B cell (primary cell): ENCODE data around the gene DSCAML1. TPM values are rescaled to one million over a fixed set of nuclear protein-coding genes. Genes with fewer than 3 reads are reported as not detected.

Source experiments
- ATAC-seq: fragments of 200-7000 bp; cut with Tn5 transposase; one replicate; pipeline ENCODE4 v1.10.0; 2021; ENCODE audit warnings: low read depth, mild to moderate bottlenecking, moderate number of reproducible peaks, moderate library complexity
- CTCF ChIA-PET: fragments of 350-600 bp; sonication (Branson Sonifier 250); formaldehyde crosslinking; loops from one replicate; lab custom pipeline; 2021; ENCODE audit warnings: antibody characterized with exemption, inconsistent platforms; lab: Charles Lee
- POLR2A ChIA-PET: fragments of 350-600 bp; sonication (Branson Sonifier 250); formaldehyde crosslinking; loops from one replicate; lab custom pipeline; 2021; ENCODE audit warnings: antibody characterized with exemption; lab: Charles Lee
- DNase-seq: peaks from one replicate; pipeline ENCODE4 v3.0.0; 2013
- H2AFZ ChIP-seq: 2 replicates; pipeline ENCODE4 v1.6.1; 2012; ENCODE audit warnings: mild to moderate bottlenecking, low read depth, low read length; ENCODE audit not compliant: insufficient read depth, poor library complexity, severe bottlenecking
- H3K27ac ChIP-seq, 2 donors: 1 replicate in 1 of 2; 2 replicates in 1 of 2; pipeline ENCODE4 v1.5.1; 2012 to 2013; ENCODE audit warnings: low read length in 2 of 2, mild to moderate bottlenecking in 2 of 2, moderate library complexity in 1 of 2
- H3K27me3 ChIP-seq, 4 experiments: fragments of 200-600 bp in 1 of 4; sonication (generic) in 1 of 4; replicated peaks in 1 of 4; 1 replicate in 2 of 4; 2 replicates in 2 of 4; pipeline versions ENCODE4 v1.6.1 to v1.7.0; 2013 to 2016; ENCODE audit warnings: low read length in 3 of 4, mild to moderate bottlenecking in 2 of 4, mixed read lengths in 1 of 4, moderate library complexity in 1 of 4; ENCODE audit not compliant: insufficient read depth in 4 of 4, control insufficient read depth in 3 of 4; ENCODE audit errors: control extremely low read depth in 1 of 4
- H3K36me3 ChIP-seq, 2 experiments: replicated peaks in 1 of 2; 1 replicate in 1 of 2; 2 replicates in 1 of 2; pipeline versions ENCODE4 v1.6.1 to v1.7.1; 2013; ENCODE audit warnings: low read length in 1 of 2; ENCODE audit not compliant: insufficient read depth in 2 of 2, control insufficient read depth in 1 of 2; ENCODE audit errors: control extremely low read depth in 1 of 2, extremely low read depth in 1 of 2
- H3K4me1 ChIP-seq, 2 donors: fragments of 200-600 bp in 1 of 2; sonication (generic) in 1 of 2; 1 replicate in 1 of 2; 2 replicates in 1 of 2; pipeline versions ENCODE4 v1.5.1 to v1.6.1; 2013 to 2017; ENCODE audit warnings: low read length in 2 of 2; ENCODE audit not compliant: control insufficient read depth in 2 of 2, insufficient read depth in 2 of 2
- H3K4me2 ChIP-seq: replicated peaks from 2 replicates; pipeline ENCODE3; 2012; ENCODE audit warnings: mild to moderate bottlenecking, low read depth, low read length; ENCODE audit not compliant: poor library complexity, severe bottlenecking
- H3K4me3 ChIP-seq, 5 experiments: fragments of 200-600 bp in 1 of 5; sonication (generic) in 1 of 5; 1 replicate in 3 of 5; 2 replicates in 2 of 5; pipeline versions ENCODE4 v1.5.1 to v1.7.0; 2011 to 2016; ENCODE audit warnings: low read length in 4 of 5, mild to moderate bottlenecking in 4 of 5, low read depth in 2 of 5, control low read depth in 1 of 5, moderate library complexity in 1 of 5; ENCODE audit not compliant: insufficient read depth in 1 of 5; ENCODE audit errors: control extremely low read depth in 1 of 5, extremely low read depth in 1 of 5
- H3K79me2 ChIP-seq: fragments of 200-600 bp; sonication (generic); one replicate; pipeline ENCODE4 v1.6.0; 2016; ENCODE audit warnings: low read length; ENCODE audit not compliant: control insufficient read depth, insufficient read depth
- H3K9ac ChIP-seq: fragments of 200-600 bp; sonication (generic); 2 replicates; pipeline ENCODE4 v1.6.1; 2017; ENCODE audit warnings: mild to moderate bottlenecking, low read length, moderate library complexity
- H3K9me3 ChIP-seq, 3 donors: one replicate each; pipeline versions ENCODE4 v1.6.1 to v1.7.1; 2013; ENCODE audit warnings: low read length in 2 of 3; ENCODE audit not compliant: control insufficient read depth in 2 of 3, insufficient read depth in 1 of 3; ENCODE audit errors: control extremely low read depth in 1 of 3
- H4K20me1 ChIP-seq: 2 replicates; pipeline ENCODE4 v1.6.0; 2012; ENCODE audit warnings: mild to moderate bottlenecking, low read length; ENCODE audit not compliant: insufficient read depth, control insufficient read depth, poor library complexity, severe bottlenecking
- H3K27ac Mint-ChIP-seq: one replicate; pipeline ENCODE4 v1.8.0; 2021; ENCODE audit warnings: mixed read lengths
- H3K27me3 Mint-ChIP-seq: one replicate; pipeline ENCODE4 v1.8.0; 2021; ENCODE audit warnings: mixed read lengths
- H3K4me1 Mint-ChIP-seq: one replicate; pipeline ENCODE4 v1.8.0; 2021; ENCODE audit warnings: mixed read lengths
- H3K4me3 Mint-ChIP-seq: one replicate; pipeline ENCODE4 v1.8.0; 2021; ENCODE audit warnings: mixed read lengths
- H3K9me3 Mint-ChIP-seq: one replicate; pipeline ENCODE4 v1.8.0; 2022; ENCODE audit warnings: mixed read lengths; ENCODE audit not compliant: insufficient read depth
- EZH2 ChIP-seq: IDR thresholded peaks from 2 replicates; pipeline ENCODE4 v1.6.1; 2012; ENCODE audit warnings: borderline replicate concordance, low read depth, mild to moderate bottlenecking, moderate library complexity, low read length; ENCODE audit not compliant: insufficient read depth, poor library complexity, severe bottlenecking
- WGBS: methylation state at CpG from one replicate; pipeline ENCODE4 v1.1.5; 2013; ENCODE audit warnings: missing lambda C conversion rate; ENCODE audit not compliant: insufficient coverage; 5-methylcytosine and 5-hydroxymethylcytosine counted together
- intact Hi-C: fragments of 100-400 bp; cut with micrococcal nuclease; formaldehyde crosslinking; loops from one replicate; pipeline ENCODE4 v1.10.0; 2022
- polyA plus RNA-seq: library from polyadenylated mRNA; depleted of rRNA; stranded (reverse); fragments of >200 nt; gene quantifications from 2 replicates; pipeline ENCODE4 v1.2.3, GENCODE V29; 2012
- total RNA-seq, 2 donors: library from RNA; stranded (reverse); fragments of 120-200 nt in 1 of 2; gene quantifications; 1 replicate in 1 of 2; 2 replicates in 1 of 2; pipeline versions ENCODE4 v1.2.3 to v1.2.4, GENCODE V29; 2013 to 2022
- TF ChIP-seq, protein P1 (sequence below): fragments of 200-600 bp; IDR thresholded peaks from one replicate; pipeline ENCODE4 v1.8.0; 2022; ENCODE audit warnings: antibody characterized with exemption, mild to moderate bottlenecking

Gene DSCAML1
- total and polyA plus RNA-seq, 2 donors (not counting 1 experiment from before 2014, with no cell fraction given): 1.2 to 6.2 TPM

DNA sequence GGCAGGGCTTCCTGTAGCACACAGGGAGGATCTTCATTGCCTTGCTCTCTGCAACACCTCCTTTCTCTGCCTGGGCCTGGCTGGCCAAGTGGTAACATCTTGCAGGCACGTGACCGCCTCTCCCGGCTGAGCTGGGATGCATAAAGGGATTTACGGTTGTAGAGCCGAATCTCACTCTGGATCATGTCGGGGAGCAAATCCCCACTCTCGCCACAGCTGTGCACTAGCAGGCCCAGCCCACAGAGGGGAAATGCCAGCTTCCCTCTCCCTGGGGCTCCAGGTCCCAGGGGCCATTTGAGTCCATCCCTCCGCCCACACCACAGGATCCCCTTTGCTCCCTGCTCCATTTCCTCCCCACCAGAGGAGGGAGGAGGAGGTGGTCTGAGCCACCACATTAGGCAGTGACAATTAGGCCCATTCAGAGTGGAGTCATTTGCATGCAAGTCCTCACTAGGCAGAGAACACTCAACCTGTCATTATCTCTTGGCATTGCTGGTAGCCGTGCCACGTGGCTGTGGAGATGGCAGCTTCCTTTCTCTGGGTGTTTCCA, 196.7 kb downstream of the DSCAML1 start:
- WGBS: 59% methylated on average over 9 of the region's 10 CpGs

DNA sequence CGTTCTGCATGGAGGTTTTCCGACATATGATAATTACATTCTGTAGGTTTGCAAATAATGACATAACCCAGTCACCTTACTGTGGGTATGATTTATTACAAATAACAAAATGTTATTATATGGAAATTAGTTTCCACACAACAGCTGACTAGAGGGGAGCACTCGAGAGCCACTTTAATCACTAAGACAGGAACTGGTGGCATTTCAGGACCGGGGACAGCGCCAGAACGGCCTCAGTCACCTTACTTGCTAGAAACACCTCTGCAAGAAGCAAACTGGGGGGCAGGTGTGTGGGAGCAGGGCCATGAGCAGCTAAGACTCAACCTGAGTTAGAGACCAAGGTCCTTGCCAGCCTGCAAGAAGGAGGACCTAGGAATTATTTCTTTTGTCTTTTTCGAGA, 199.9 kb downstream of the DSCAML1 start:
- WGBS: 42% methylated on average over 4 of the region's 7 CpGs
- CTCF ChIA-PET: no interaction called here
- H3K9me3 ChIP-seq: peaks cover 0 to 3% (median 0%) of the 10 kb centered on the region in 3 donors
- no peaks in the 10 kb centered on the region for H3K4me1 Mint-ChIP-seq
- no peaks in the 10 kb centered on the region for H3K36me3 ChIP-seq
- H3K9ac ChIP-seq: no peak overlapping the region
- POLR2A ChIA-PET: no interaction called here
- no peaks in the 10 kb centered on the region for H3K79me2 ChIP-seq
- peaks cover 0 to 9% (median 3%) of the 10 kb centered on the region in 4 experiments for H3K27me3 ChIP-seq
- H4K20me1 ChIP-seq: no peaks in the 10 kb centered on the region
- no peaks in the 10 kb centered on the region for H3K9me3 Mint-ChIP-seq
- no peak overlapping the region for H3K4me2 ChIP-seq
- peaks cover 29% of the 10 kb centered on the region for H3K27me3 Mint-ChIP-seq
- H3K4me3 Mint-ChIP-seq: no peak overlapping the region
- ATAC-seq: no peak
- intact Hi-C loops: no loop called here
- H3K4me1 ChIP-seq: no peaks in the 10 kb centered on the region
- H3K27ac Mint-ChIP-seq: no peak overlapping the region
- no peak overlapping the region for H3K27ac ChIP-seq
- DNase-seq: peak; percentile 10
- H2AFZ ChIP-seq: no peak overlapping the region
- TF ChIP-seq EZH2: no peak
- TF ChIP-seq, protein P1, sequence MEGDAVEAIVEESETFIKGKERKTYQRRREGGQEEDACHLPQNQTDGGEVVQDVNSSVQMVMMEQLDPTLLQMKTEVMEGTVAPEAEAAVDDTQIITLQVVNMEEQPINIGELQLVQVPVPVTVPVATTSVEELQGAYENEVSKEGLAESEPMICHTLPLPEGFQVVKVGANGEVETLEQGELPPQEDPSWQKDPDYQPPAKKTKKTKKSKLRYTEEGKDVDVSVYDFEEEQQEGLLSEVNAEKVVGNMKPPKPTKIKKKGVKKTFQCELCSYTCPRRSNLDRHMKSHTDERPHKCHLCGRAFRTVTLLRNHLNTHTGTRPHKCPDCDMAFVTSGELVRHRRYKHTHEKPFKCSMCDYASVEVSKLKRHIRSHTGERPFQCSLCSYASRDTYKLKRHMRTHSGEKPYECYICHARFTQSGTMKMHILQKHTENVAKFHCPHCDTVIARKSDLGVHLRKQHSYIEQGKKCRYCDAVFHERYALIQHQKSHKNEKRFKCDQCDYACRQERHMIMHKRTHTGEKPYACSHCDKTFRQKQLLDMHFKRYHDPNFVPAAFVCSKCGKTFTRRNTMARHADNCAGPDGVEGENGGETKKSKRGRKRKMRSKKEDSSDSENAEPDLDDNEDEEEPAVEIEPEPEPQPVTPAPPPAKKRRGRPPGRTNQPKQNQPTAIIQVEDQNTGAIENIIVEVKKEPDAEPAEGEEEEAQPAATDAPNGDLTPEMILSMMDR: no peak
- H3K4me3 ChIP-seq: no peak overlapping the region

More for the DNA sequence above, 196.7 kb downstream of the DSCAML1 start:
- H3K4me1 ChIP-seq: no peaks in the 10 kb centered on the region
- no peaks in the 10 kb centered on the region for H4K20me1 ChIP-seq
- no peak overlapping the region for H3K9ac ChIP-seq
- H3K9me3 ChIP-seq: peaks cover 0 to 3% (median 0%) of the 10 kb centered on the region in 3 donors
- H3K4me2 ChIP-seq: no peak overlapping the region
- no peaks in the 10 kb centered on the region for H3K36me3 ChIP-seq
- no peaks in the 10 kb centered on the region for H3K4me1 Mint-ChIP-seq
- ATAC-seq: no peak
- no peak overlapping the region for H3K4me3 Mint-ChIP-seq
- CTCF ChIA-PET: interaction anchor here (0.6 kb wide), 1 partner anchor 127 kb away, joined by 3 read pairs; no protein-coding TSS in a partner anchor
- H3K27ac Mint-ChIP-seq: no peak overlapping the region
- TF ChIP-seq EZH2: no peak
- TF ChIP-seq, protein P1: no peak
- H3K79me2 ChIP-seq: no peaks in the 10 kb centered on the region
- H3K27ac ChIP-seq: no peak overlapping the region
- intact Hi-C loops: no loop called here
- H3K4me3 ChIP-seq: no peak overlapping the region
- POLR2A ChIA-PET: no interaction called here
- no peak for DNase-seq
- H2AFZ ChIP-seq: no peak overlapping the region
- H3K9me3 Mint-ChIP-seq: no peaks in the 10 kb centered on the region
- peaks cover 0 to 9% (median 3%) of the 10 kb centered on the region in 4 experiments for H3K27me3 ChIP-seq
- H3K27me3 Mint-ChIP-seq: peaks cover 30% of the 10 kb centered on the region
